H9 (cell line): ENCODE results near the gene RANBP9. TPM values are rescaled to one million over a fixed set of nuclear protein-coding genes. Genes with fewer than 3 reads are reported as not detected.

Source experiments
- DNase-seq: peaks from one replicate; pipeline ENCODE4 v3.0.0-alpha.2; 2017
- H2AFZ ChIP-seq: one replicate; pipeline ENCODE4 v1.6.1; 2013; ENCODE audit warnings: mild to moderate bottlenecking, low read length, control low read depth, moderate library complexity
- H2AK5ac ChIP-seq: 2 replicates; pipeline ENCODE4 v1.6.1; 2013; ENCODE audit warnings: low read length, control low read depth, mixed read lengths; ENCODE audit not compliant: insufficient read length
- H2BK120ac ChIP-seq: one replicate; pipeline ENCODE4 v1.6.1; 2013; ENCODE audit warnings: low read depth, mild to moderate bottlenecking, low read length, control low read depth, inconsistent platforms; ENCODE audit not compliant: poor library complexity, severe bottlenecking
- H2BK12ac ChIP-seq: 2 replicates; pipeline ENCODE4 v1.6.1; 2013; ENCODE audit warnings: low read length, control low read depth, mixed read lengths, low read depth; ENCODE audit not compliant: insufficient read length
- H2BK15ac ChIP-seq: 2 replicates; pipeline ENCODE4 v1.6.1; 2013; ENCODE audit warnings: low read depth, low read length, control low read depth
- H2BK20ac ChIP-seq: one replicate; pipeline ENCODE4 v1.6.1; 2013; ENCODE audit warnings: low read depth, mild to moderate bottlenecking, low read length, control low read depth, inconsistent platforms; ENCODE audit not compliant: poor library complexity, severe bottlenecking
- H2BK5ac ChIP-seq: 2 replicates; pipeline ENCODE4 v1.6.1; 2013; ENCODE audit warnings: low read length, control low read depth, mixed read lengths; ENCODE audit not compliant: insufficient read length
- H3K14ac ChIP-seq: 2 replicates; pipeline ENCODE4 v1.6.1; 2013; ENCODE audit warnings: low read length, control low read depth; ENCODE audit not compliant: insufficient read depth
- H3K18ac ChIP-seq: 2 replicates; pipeline ENCODE4 v1.6.1; 2013; ENCODE audit warnings: low read depth, mild to moderate bottlenecking, mixed read lengths, low read length, control low read depth; ENCODE audit not compliant: insufficient read length
- H3K23ac ChIP-seq: 2 replicates; pipeline ENCODE4 v1.6.1; 2013; ENCODE audit warnings: low read length, control low read depth, mixed read lengths, low read depth; ENCODE audit not compliant: insufficient read length
- H3K23me2 ChIP-seq: 2 replicates; pipeline ENCODE4 v1.6.1; 2013; ENCODE audit warnings: low read depth, mild to moderate bottlenecking, mixed read lengths, low read length, control low read depth; ENCODE audit not compliant: insufficient read length, poor library complexity, severe bottlenecking
- H3K27ac ChIP-seq: 2 replicates; pipeline ENCODE4 v1.5.1; 2013; ENCODE audit warnings: low read length, control low read depth, mixed read lengths, low read depth; ENCODE audit not compliant: insufficient read length
- H3K27me3 ChIP-seq: 2 replicates; pipeline ENCODE4 v1.6.1; 2013; ENCODE audit warnings: low read length, control low read depth, inconsistent platforms; ENCODE audit not compliant: insufficient read depth
- H3K4ac ChIP-seq: 2 replicates; pipeline ENCODE4 v1.6.1; 2013; ENCODE audit warnings: low read depth, mild to moderate bottlenecking, control low read depth, inconsistent platforms, low read length, moderate library complexity
- H3K4me1 ChIP-seq: 2 replicates; pipeline ENCODE4 v1.6.1; 2013; ENCODE audit warnings: low read length, control low read depth, inconsistent platforms; ENCODE audit not compliant: insufficient read depth
- H3K4me2 ChIP-seq: 2 replicates; pipeline ENCODE4 v1.6.1; 2013; ENCODE audit warnings: low read length, control low read depth, mixed read lengths; ENCODE audit not compliant: insufficient read length, insufficient read depth
- H3K56ac ChIP-seq: 2 replicates; pipeline ENCODE4 v1.6.1; 2013; ENCODE audit warnings: low read depth, mild to moderate bottlenecking, mixed read lengths, low read length, control low read depth; ENCODE audit not compliant: insufficient read length
- H3K79me1 ChIP-seq: 2 replicates; pipeline ENCODE4 v1.6.1; 2013; ENCODE audit warnings: low read depth, mild to moderate bottlenecking, moderate library complexity, low read length, control low read depth, inconsistent platforms; ENCODE audit not compliant: insufficient read depth, poor library complexity, severe bottlenecking
- H3K79me2 ChIP-seq: 2 replicates; pipeline ENCODE4 v1.6.1; 2013; ENCODE audit warnings: low read length, control low read depth, inconsistent platforms; ENCODE audit not compliant: insufficient read depth
- H3K9ac ChIP-seq: 2 replicates; pipeline ENCODE4 v1.6.1; 2013; ENCODE audit warnings: low read length, control low read depth, mixed read lengths; ENCODE audit not compliant: insufficient read length; ENCODE audit errors: extremely low read depth
- H3K9me3 ChIP-seq: one replicate; pipeline ENCODE4 v1.6.1; 2013; ENCODE audit warnings: low read depth, low read length, inconsistent platforms; ENCODE audit not compliant: control insufficient read depth
- H3T11ph ChIP-seq: one replicate; pipeline ENCODE4 v1.6.1; 2013; ENCODE audit warnings: mild to moderate bottlenecking, low read length, control low read depth, inconsistent platforms
- H4K20me1 ChIP-seq: one replicate; pipeline ENCODE4 v1.6.1; 2013; ENCODE audit not compliant: control insufficient read depth, insufficient read length, insufficient read depth
- H4K5ac ChIP-seq: 2 replicates; pipeline ENCODE4 v1.6.1; 2013; ENCODE audit warnings: low read depth, mild to moderate bottlenecking, mixed read lengths, low read length, control low read depth; ENCODE audit not compliant: insufficient read length
- H4K8ac ChIP-seq: replicated peaks from 2 replicates; pipeline ENCODE4 v1.6.1; 2013; ENCODE audit warnings: low read length, control low read depth, mixed read lengths, low read depth; ENCODE audit not compliant: insufficient read length
- H4K91ac ChIP-seq: 2 replicates; pipeline ENCODE4 v1.6.1; 2013; ENCODE audit warnings: low read depth, mild to moderate bottlenecking, moderate library complexity, mixed read lengths, low read length, control low read depth; ENCODE audit not compliant: insufficient read length
- H3K27ac Mint-ChIP-seq, 3 experiments: 2 replicates in 2 of 3; 3 replicates in 1 of 3; pipeline ENCODE4 v1.8.0; 2020 to 2021; ENCODE audit warnings: mixed read lengths in 3 of 3, mild to moderate bottlenecking in 1 of 3, moderate library complexity in 1 of 3
- H3K27me3 Mint-ChIP-seq: 2 replicates; pipeline ENCODE4 v1.8.0; 2021; ENCODE audit warnings: low read depth, mild to moderate bottlenecking, moderate library complexity, mixed read lengths
- H3K36me3 Mint-ChIP-seq, 3 experiments: 2 replicates in 2 of 3; 3 replicates in 1 of 3; pipeline ENCODE4 v1.8.0; 2020 to 2021; ENCODE audit warnings: low read depth in 3 of 3, mixed read lengths in 3 of 3; ENCODE audit not compliant: insufficient read depth in 1 of 3
- H3K4me1 Mint-ChIP-seq, 2 experiments: 2 replicates each; pipeline ENCODE4 v1.8.0; 2020; ENCODE audit warnings: mixed read lengths in 2 of 2
- H3K4me3 Mint-ChIP-seq, 2 experiments: 2 replicates in 1 of 2; 3 replicates in 1 of 2; pipeline ENCODE4 v1.8.0; 2020 to 2021; ENCODE audit warnings: mild to moderate bottlenecking in 2 of 2, mixed read lengths in 2 of 2, moderate library complexity in 1 of 2
- H3K9me3 Mint-ChIP-seq, 2 experiments: 2 replicates in 1 of 2; 3 replicates in 1 of 2; pipeline ENCODE4 v1.8.0; 2020; ENCODE audit warnings: mild to moderate bottlenecking in 2 of 2, mixed read lengths in 2 of 2, moderate library complexity in 1 of 2
- CTCF ChIP-seq: fragments of 200-600 bp; sonication (generic); conservative IDR thresholded peaks from 3 replicates; pipeline ENCODE4 v1.8.0; 2021; ENCODE audit warnings: antibody characterized with exemption, mild to moderate bottlenecking
- WGBS: extraction: QIAGEN DNeasy Blood & Tissue Kit; methylation state at CpG from one replicate; pipeline ENCODE4 v1.1.7; 2013; ENCODE audit warnings: missing lambda C conversion rate, low lambda C conversion rate, mixed read lengths; ENCODE audit not compliant: insufficient read length; ENCODE audit errors: extremely low coverage; 5-methylcytosine and 5-hydroxymethylcytosine counted together
- total RNA-seq: library from RNA; stranded (reverse); gene quantifications from 2 replicates; pipeline ENCODE4 v1.2.1, GENCODE V29; 2021

Gene RANBP9
- total RNA-seq, 1 experiment from 2014 or later, result 37.2 TPM

- no peaks in the 10 kb centered on the region for H3K27me3 ChIP-seq
- no peak overlapping the region for H3K9ac ChIP-seq
- H4K5ac ChIP-seq, result no peak overlapping the region
- no peak overlapping the region for H2BK5ac ChIP-seq
- H3K23me2 ChIP-seq, result no peaks in the 10 kb centered on the region
- H3T11ph ChIP-seq, result no peak overlapping the region
- peaks cover 4% of the 10 kb centered on the region in 2 experiments; a peak in 3 of 5 replicates for H3K9me3 Mint-ChIP-seq
- no peak overlapping the region for H3K4me3 Mint-ChIP-seq
- no peak overlapping the region for H3K14ac ChIP-seq
- H3K4me1 ChIP-seq, result no peaks in the 10 kb centered on the region; the same call in 1 of the 2 replicates
- H3K18ac ChIP-seq, result no peak overlapping the region
- no peaks in the 10 kb centered on the region for H3K79me1 ChIP-seq
- H2BK120ac ChIP-seq, result no peak overlapping the region
- H3K4me1 Mint-ChIP-seq, result peaks cover 27 to 43% of the 10 kb centered on the region in 2 experiments
- H2AK5ac ChIP-seq, result no peak overlapping the region
- H3K4me2 ChIP-seq, result no peak overlapping the region
- no CpG with 5 or more reads among the region's 2 CpGs for WGBS
- H3K79me2 ChIP-seq, result no peaks in the 10 kb centered on the region; the same call in 1 of the 2 replicates
- peak overlapping the region in 1 of 3 experiments; percentile 37; a peak in 1 of 7 replicates for H3K27ac Mint-ChIP-seq
- TF ChIP-seq CTCF, result no peak
- no peaks in the 10 kb centered on the region for H4K20me1 ChIP-seq
- no peak overlapping the region for H4K91ac ChIP-seq
- no peaks in the 10 kb centered on the region for H3K27me3 Mint-ChIP-seq
- no peak overlapping the region for H2BK12ac ChIP-seq
- no peak overlapping the region for H4K8ac ChIP-seq
- peaks cover 3 to 11% (median 9%) of the 10 kb centered on the region in 3 experiments; a peak in 4 of 7 replicates for H3K36me3 Mint-ChIP-seq
- H3K56ac ChIP-seq, result no peak overlapping the region
- no peak overlapping the region for H3K27ac ChIP-seq
- no peak overlapping the region for H3K23ac ChIP-seq
- no peaks in the 10 kb centered on the region for H3K9me3 ChIP-seq
- H2AFZ ChIP-seq, result no peak overlapping the region
- H3K4ac ChIP-seq, result no peak overlapping the region
- no peak overlapping the region for H2BK15ac ChIP-seq
- no peak overlapping the region for H2BK20ac ChIP-seq
- DNase-seq, result no peak
Measured at GRCh38 chr6:13667655-13668054, 44.0 kb downstream of the RANBP9 start.
